Parathyroid adenoma (tissue), 2 donors: ENCODE data around the gene SMCO3.

ENCODE experiments used
- H2AFZ ChIP-seq: fragments of 300-600 bp; sonication (generic); one replicate; pipeline ENCODE4 v1.7.0; 2017; ENCODE audit warnings: antibody characterized with exemption, mild to moderate bottlenecking
- H3K27ac ChIP-seq: fragments of 300-600 bp; sonication (generic); one replicate; pipeline ENCODE4 v1.7.0; 2017
- H3K27me3 ChIP-seq: fragments of 300-600 bp; sonication (generic); one replicate; pipeline ENCODE4 v1.7.0; 2017; ENCODE audit warnings: low read length; ENCODE audit not compliant: control insufficient read depth, insufficient read depth
- H3K36me3 ChIP-seq: fragments of 300-600 bp; sonication (generic); one replicate; pipeline ENCODE4 v1.7.0; 2017; ENCODE audit warnings: low read length; ENCODE audit not compliant: control insufficient read depth, insufficient read depth
- H3K4me1 ChIP-seq: fragments of 300-600 bp; sonication (generic); one replicate; pipeline ENCODE4 v1.7.0; 2017; ENCODE audit warnings: control low read depth
- H3K4me2 ChIP-seq: fragments of 300-600 bp; sonication (generic); one replicate; pipeline ENCODE4 v1.7.0; 2017; ENCODE audit warnings: low read length
- H3K4me3 ChIP-seq: fragments of 300-600 bp; sonication (generic); one replicate; pipeline ENCODE4 v1.7.0; 2017; ENCODE audit warnings: low read depth, low read length
- H3K79me2 ChIP-seq: fragments of 300-600 bp; sonication (generic); one replicate; pipeline ENCODE4 v1.7.0; 2017; ENCODE audit warnings: control low read depth
- H3K9ac ChIP-seq: fragments of 300-600 bp; sonication (generic); one replicate; pipeline ENCODE4 v1.7.0; 2017; ENCODE audit warnings: mild to moderate bottlenecking
- H3K9me3 ChIP-seq: fragments of 300-600 bp; sonication (generic); one replicate; pipeline ENCODE4 v1.7.0; 2017; ENCODE audit warnings: low read length; ENCODE audit not compliant: control insufficient read depth
- TF ChIP-seq, protein P1 (sequence below): fragments of 300-600 bp; sonication (generic); IDR thresholded peaks from one replicate; pipeline ENCODE4 v1.7.0; 2017; ENCODE audit warnings: antibody characterized with exemption, mild to moderate bottlenecking
- donor health status: primary hyperparathyroidism.

SMCO3 gene

DNA sequence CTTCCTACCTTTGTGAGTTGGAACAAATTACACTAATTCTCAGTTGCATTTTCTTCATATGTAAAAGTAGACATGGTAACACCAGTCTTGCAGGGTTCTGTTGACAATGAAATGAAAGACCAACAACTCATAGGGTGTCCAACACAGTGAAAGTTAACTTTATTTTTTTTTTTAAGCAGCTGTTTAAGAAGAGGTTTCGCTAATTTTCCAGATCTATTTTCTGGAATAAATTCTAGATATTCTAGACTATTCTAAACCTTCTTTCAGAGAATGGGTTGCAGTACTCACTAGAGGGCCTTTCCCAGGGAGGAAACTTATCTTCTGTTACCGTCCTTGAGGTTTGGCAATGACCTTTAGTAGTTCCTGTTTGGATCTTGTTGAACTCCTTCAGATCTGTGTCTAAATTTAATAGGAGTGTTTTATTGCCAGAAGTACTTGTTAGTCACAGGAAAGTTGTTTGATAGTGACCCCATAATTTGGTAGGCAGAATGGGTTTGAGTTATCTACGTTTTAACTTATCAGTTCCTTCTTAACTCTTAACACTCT is 32.1 kb upstream of the SMCO3 start:
- Histone ChIP-seq H3K27ac (no peak overlapping the region), H3K4me2 (no peak overlapping the region), H3K4me3 (no peak overlapping the region), H3K79me2 (no peaks in the 10 kb centered on the region), H3K4me1 (no peaks in the 10 kb centered on the region), H3K27me3 (no peaks in the 10 kb centered on the region), H3K9ac (no peak overlapping the region), H3K9me3 (no peaks in the 10 kb centered on the region), H3K36me3 (no peaks in the 10 kb centered on the region), H2AFZ (peak overlapping the region; percentile 28)
- TF ChIP-seq, protein P1, sequence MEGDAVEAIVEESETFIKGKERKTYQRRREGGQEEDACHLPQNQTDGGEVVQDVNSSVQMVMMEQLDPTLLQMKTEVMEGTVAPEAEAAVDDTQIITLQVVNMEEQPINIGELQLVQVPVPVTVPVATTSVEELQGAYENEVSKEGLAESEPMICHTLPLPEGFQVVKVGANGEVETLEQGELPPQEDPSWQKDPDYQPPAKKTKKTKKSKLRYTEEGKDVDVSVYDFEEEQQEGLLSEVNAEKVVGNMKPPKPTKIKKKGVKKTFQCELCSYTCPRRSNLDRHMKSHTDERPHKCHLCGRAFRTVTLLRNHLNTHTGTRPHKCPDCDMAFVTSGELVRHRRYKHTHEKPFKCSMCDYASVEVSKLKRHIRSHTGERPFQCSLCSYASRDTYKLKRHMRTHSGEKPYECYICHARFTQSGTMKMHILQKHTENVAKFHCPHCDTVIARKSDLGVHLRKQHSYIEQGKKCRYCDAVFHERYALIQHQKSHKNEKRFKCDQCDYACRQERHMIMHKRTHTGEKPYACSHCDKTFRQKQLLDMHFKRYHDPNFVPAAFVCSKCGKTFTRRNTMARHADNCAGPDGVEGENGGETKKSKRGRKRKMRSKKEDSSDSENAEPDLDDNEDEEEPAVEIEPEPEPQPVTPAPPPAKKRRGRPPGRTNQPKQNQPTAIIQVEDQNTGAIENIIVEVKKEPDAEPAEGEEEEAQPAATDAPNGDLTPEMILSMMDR: no peak

DNA sequence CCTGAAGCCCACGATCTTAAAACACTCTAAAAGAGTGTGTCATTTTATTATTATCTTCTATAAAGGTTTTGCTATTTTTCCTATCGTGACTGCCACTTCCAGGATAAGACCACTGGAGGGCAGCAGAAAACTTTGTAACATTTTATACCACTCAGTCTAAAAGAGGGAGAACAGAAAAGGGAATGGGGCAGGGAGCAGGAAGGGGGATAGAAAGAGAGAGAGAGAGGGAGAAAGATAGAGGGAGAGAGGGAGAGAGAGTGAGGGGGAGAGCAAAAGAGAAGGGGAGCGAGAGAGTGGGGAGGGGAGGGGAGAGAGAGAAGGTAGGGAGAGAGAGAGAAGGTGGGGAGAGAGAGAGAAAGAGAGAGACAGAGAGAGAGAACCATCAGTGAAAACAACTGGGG is 31.4 kb upstream of the SMCO3 start:
- Histone ChIP-seq H3K4me3 (no peak overlapping the region), H3K4me1 (no peaks in the 10 kb centered on the region), H2AFZ (peak overlapping the region; percentile 43), H3K79me2 (no peaks in the 10 kb centered on the region), H3K27ac (no peak overlapping the region), H3K27me3 (no peaks in the 10 kb centered on the region), H3K4me2 (no peak overlapping the region), H3K9me3 (no peaks in the 10 kb centered on the region), H3K36me3 (no peaks in the 10 kb centered on the region), H3K9ac (no peak overlapping the region)
- TF ChIP-seq, protein P1: peak; percentile 75

DNA sequence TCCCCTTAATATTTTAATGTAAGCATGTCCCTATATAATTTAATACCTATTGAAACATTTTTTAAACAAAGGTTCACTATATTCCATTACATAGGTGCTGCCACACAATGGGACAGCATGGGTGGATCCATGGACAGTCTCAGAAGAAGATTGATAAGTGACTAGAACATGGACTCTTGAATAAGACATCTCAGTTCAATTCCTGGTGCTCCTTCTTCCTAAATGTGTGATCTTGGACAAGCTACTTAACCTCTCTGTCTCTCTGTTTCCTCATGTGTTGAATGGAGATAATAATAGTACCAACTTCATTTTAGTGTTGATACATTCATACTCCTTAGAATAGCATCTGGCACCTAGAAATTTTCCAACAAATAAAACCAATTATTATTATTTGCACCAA is 30.4 kb upstream of the SMCO3 start:
- no peak overlapping the region for H3K4me2 ChIP-seq
- H3K9me3 ChIP-seq: no peaks in the 10 kb centered on the region
- TF ChIP-seq, protein P1: no peak
- H3K27ac ChIP-seq: no peak overlapping the region
- H3K27me3 ChIP-seq: no peaks in the 10 kb centered on the region
- no peaks in the 10 kb centered on the region for H3K4me1 ChIP-seq
- no peaks in the 10 kb centered on the region for H3K79me2 ChIP-seq
- no peak overlapping the region for H3K4me3 ChIP-seq
- no peaks in the 10 kb centered on the region for H3K36me3 ChIP-seq
- H3K9ac ChIP-seq: no peak overlapping the region
- no peak overlapping the region for H2AFZ ChIP-seq

DNA sequence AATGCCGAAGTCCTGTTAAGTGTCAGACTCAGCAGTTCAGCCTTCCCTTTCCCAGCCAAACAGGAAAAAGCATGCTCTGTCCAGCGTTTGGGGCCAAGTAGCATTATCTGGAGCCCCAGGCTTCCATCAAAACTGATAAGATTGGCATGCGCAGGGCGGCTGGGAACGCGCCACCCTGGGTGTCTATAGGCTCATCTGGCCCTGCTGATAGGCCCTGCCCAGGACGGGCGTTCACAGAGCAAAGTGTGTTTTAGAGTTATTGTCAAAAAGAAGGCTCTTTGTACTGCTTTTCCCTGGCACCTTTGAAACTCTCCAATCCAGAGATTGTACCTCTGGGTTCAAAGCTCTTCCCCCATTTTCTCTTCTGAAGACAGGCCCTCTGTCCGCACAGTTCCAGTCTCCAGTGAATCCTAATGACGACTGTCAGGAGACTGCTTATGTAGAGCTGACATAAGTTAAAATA is 29.5 kb upstream of the SMCO3 start, which contains the start of gene ART4:
Gene ART4, minus strand, starts transcription at position 102 of the 463 bp plus-strand sequence. CDS start 413 bp downstream, outside the sequence.
- H3K9ac ChIP-seq: no peak within 1 kb of the TSS
- no peaks in the 10 kb centered on the region for H3K9me3 ChIP-seq
- H3K4me1 ChIP-seq: no peaks in the 10 kb centered on the region
- no peak within 1 kb of the TSS for H3K4me3 ChIP-seq
- TF ChIP-seq, protein P1: no peak
- no peak within 1 kb of the TSS for H3K4me2 ChIP-seq
- peak within 1 kb of the TSS; percentile 29 for H3K27ac ChIP-seq
- no peaks in the 10 kb centered on the region for H3K36me3 ChIP-seq
- no peak within 1 kb of the TSS for H2AFZ ChIP-seq
- H3K79me2 ChIP-seq: no peaks in the 10 kb centered on the region
- no peaks in the 10 kb centered on the region for H3K27me3 ChIP-seq

DNA sequence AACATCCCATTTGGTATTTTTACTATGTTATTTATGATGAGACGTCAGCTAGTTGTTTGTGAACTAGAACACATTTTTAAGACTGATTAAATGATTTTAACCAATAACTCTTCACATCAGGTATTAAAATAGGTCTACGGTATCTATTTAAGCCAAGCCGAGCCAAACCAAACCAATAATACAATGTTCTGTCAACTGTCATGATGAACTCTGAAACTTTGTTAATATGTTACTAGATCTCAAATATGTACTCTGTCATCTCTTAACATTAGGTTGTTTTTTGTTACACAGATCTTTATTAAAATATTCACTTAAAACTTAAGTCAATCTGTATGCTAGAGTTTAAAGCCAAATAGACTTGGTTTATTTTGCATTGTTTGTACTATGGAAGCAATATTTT is 28.3 kb upstream of the SMCO3 start:
- TF ChIP-seq, protein P1: no peak
- Histone ChIP-seq H3K4me3 (no peak overlapping the region), H3K27ac (peak overlapping the region; percentile 29)

More for the DNA sequence above, 28.3 kb upstream of the SMCO3 start:
- Histone ChIP-seq H3K27me3 (no peaks in the 10 kb centered on the region), H3K9me3 (no peaks in the 10 kb centered on the region), H3K79me2 (no peaks in the 10 kb centered on the region), H2AFZ (no peak overlapping the region), H3K36me3 (no peaks in the 10 kb centered on the region), H3K9ac (no peak overlapping the region), H3K4me1 (no peaks in the 10 kb centered on the region), H3K4me2 (no peak overlapping the region)
